ENCODE results near the gene ARL8A. TPM values are rescaled to one million over a fixed set of nuclear protein-coding genes. Genes with fewer than 3 reads are reported as not detected.

The ARL8A gene
- total and polyA plus RNA-seq, 5 donors, result 32.0 to 75.3 (median 64.5) TPM

- Histone ChIP-seq H3K9me3 (ENCODE audit: control insufficient read depth, low read length) (no peaks in the 10 kb centered on the region), H3K4me3 (ENCODE audit: low read length) (no peak overlapping the region), H3K4me1 (ENCODE audit: control insufficient read depth, insufficient read depth, low read length) (peaks cover 9% of the 10 kb centered on the region), H3K27me3 (ENCODE audit: control insufficient read depth, insufficient read depth) (no peaks in the 10 kb centered on the region), H3K27ac (ENCODE audit: low read length) (no peak overlapping the region)
- intact Hi-C loops (cut with DNase I), result no loop called here
- WGBS, result 79% methylated on average over 8 of the region's 8 CpGs
- DNase-seq (peak in 1 of 3 donors; percentile 55), ATAC-seq (no peak)
These were observed 11.0 kb downstream of the ARL8A start for GRCh38 chr1:202133496-202133895.

GRCh38 chr1:202133001-202133400, 11.5 kb downstream of the ARL8A start:
- Histone ChIP-seq H3K27me3 (ENCODE audit: control insufficient read depth, insufficient read depth) (no peaks in the 10 kb centered on the region), H3K27ac (ENCODE audit: low read length) (peak overlapping the region; percentile 79), H3K9me3 (ENCODE audit: control insufficient read depth, low read length) (no peaks in the 10 kb centered on the region), H3K4me3 (ENCODE audit: low read length) (no peak overlapping the region), H3K4me1 (ENCODE audit: control insufficient read depth, insufficient read depth, low read length) (peaks cover 9% of the 10 kb centered on the region)
- 70% methylated on average over 14 of the region's 14 CpGs for WGBS
- ATAC-seq (peak; percentile 26 to 32), DNase-seq (peak; percentile 54 to 82 (median 75))
- intact Hi-C loops (cut with DNase I), result no loop called here

- DNase-seq, result peak; percentile 72 to 91 (median 88)
- intact Hi-C loops (cut with DNase I), result no loop called here
- WGBS, result 46% methylated on average over 12 of the region's 12 CpGs
- Histone ChIP-seq H3K4me3 (ENCODE audit: low read length) (no peak overlapping the region), H3K27ac (ENCODE audit: low read length) (peak overlapping the region; percentile 79), H3K27me3 (ENCODE audit: control insufficient read depth, insufficient read depth) (no peaks in the 10 kb centered on the region), H3K4me1 (ENCODE audit: control insufficient read depth, insufficient read depth, low read length) (peaks cover 9% of the 10 kb centered on the region), H3K9me3 (ENCODE audit: control insufficient read depth, low read length) (no peaks in the 10 kb centered on the region)
- ATAC-seq, result peak; percentile 74 to 78
These were observed 12.3 kb downstream of the ARL8A start for GRCh38 chr1:202131956-202132821.

- intact Hi-C loops (cut with DNase I), result no loop called here
- no peaks in the 10 kb centered on the region for H3K9me3 ChIP-seq (ENCODE audit: control insufficient read depth, low read length)
- H3K4me3 ChIP-seq (ENCODE audit: low read length), result no peak overlapping the region
- WGBS, result 65% methylated on average over 9 of the region's 9 CpGs
- no peak overlapping the region for H3K27ac ChIP-seq (ENCODE audit: low read length)
- peaks cover 9% of the 10 kb centered on the region for H3K4me1 ChIP-seq (ENCODE audit: control insufficient read depth, insufficient read depth, low read length)
- DNase-seq (peak in 1 of 3 donors; percentile 69), ATAC-seq (no peak)
- no peaks in the 10 kb centered on the region for H3K27me3 ChIP-seq (ENCODE audit: control insufficient read depth, insufficient read depth)
These were observed 13.6 kb downstream of the ARL8A start for GRCh38 chr1:202130816-202131522.

GRCh38 chr1:202130297-202130721, 14.2 kb downstream of the ARL8A start:
- no peaks in the 10 kb centered on the region for H3K9me3 ChIP-seq (ENCODE audit: control insufficient read depth, low read length)
- peaks cover 9% of the 10 kb centered on the region for H3K4me1 ChIP-seq (ENCODE audit: control insufficient read depth, insufficient read depth, low read length)
- no peak overlapping the region for H3K4me3 ChIP-seq (ENCODE audit: low read length)
- H3K27ac ChIP-seq (ENCODE audit: low read length), result no peak overlapping the region
- 45% methylated on average over 11 of the region's 11 CpGs for WGBS
- ATAC-seq (peak in 1 of 2 donors; percentile 4), DNase-seq (peak in 2 of 3 donors; percentile 73 to 75)
- no peaks in the 10 kb centered on the region for H3K27me3 ChIP-seq (ENCODE audit: control insufficient read depth, insufficient read depth)
- intact Hi-C loops (cut with DNase I), result no loop called here

- ATAC-seq, result no peak
- intact Hi-C loops (cut with DNase I), result no loop called here
- H3K4me1 ChIP-seq (ENCODE audit: control insufficient read depth, insufficient read depth, low read length), result peaks cover 9% of the 10 kb centered on the region
- WGBS, result 72% methylated on average over 8 of the region's 8 CpGs
- DNase-seq, result peak in 1 of 3 donors; percentile 61
- no peak overlapping the region for H3K4me3 ChIP-seq (ENCODE audit: low read length)
- H3K9me3 ChIP-seq (ENCODE audit: control insufficient read depth, low read length), result no peaks in the 10 kb centered on the region
- H3K27ac ChIP-seq (ENCODE audit: low read length), result no peak overlapping the region
- no peaks in the 10 kb centered on the region for H3K27me3 ChIP-seq (ENCODE audit: control insufficient read depth, insufficient read depth)
These were observed 14.9 kb downstream of the ARL8A start for GRCh38 chr1:202129453-202130296.

GRCh38 chr1:202127836-202128622, 16.5 kb downstream of the ARL8A start:
- Histone ChIP-seq H3K4me3 (ENCODE audit: low read length) (no peak overlapping the region), H3K27ac (ENCODE audit: low read length) (no peak overlapping the region), H3K4me1 (ENCODE audit: control insufficient read depth, insufficient read depth, low read length) (peaks cover 8% of the 10 kb centered on the region), H3K9me3 (ENCODE audit: control insufficient read depth, low read length) (no peaks in the 10 kb centered on the region), H3K27me3 (ENCODE audit: control insufficient read depth, insufficient read depth) (no peaks in the 10 kb centered on the region)
- no peak for ATAC-seq
- DNase-seq, result no peak
- intact Hi-C loops (cut with DNase I), result no loop called here
- 89% methylated on average over 25 of the region's 26 CpGs for WGBS

- DNase-seq, result no peak
- no peaks in the 10 kb centered on the region for H3K27me3 ChIP-seq (ENCODE audit: control insufficient read depth, insufficient read depth)
- H3K4me3 ChIP-seq (ENCODE audit: low read length), result no peak overlapping the region
- 85% methylated on average over 6 of the region's 6 CpGs for WGBS
- H3K27ac ChIP-seq (ENCODE audit: low read length), result no peak overlapping the region
- peaks cover 2% of the 10 kb centered on the region for H3K4me1 ChIP-seq (ENCODE audit: control insufficient read depth, insufficient read depth, low read length)
- intact Hi-C loops (cut with DNase I), result no loop called here
- no peaks in the 10 kb centered on the region for H3K9me3 ChIP-seq (ENCODE audit: control insufficient read depth, low read length)
- no peak for ATAC-seq
These were observed 17.5 kb downstream of the ARL8A start for GRCh38 chr1:202127061-202127460.

- DNase-seq (no peak), ATAC-seq (no peak)
- WGBS, result 42% methylated on average over 9 of the region's 9 CpGs
- no peaks in the 10 kb centered on the region for H3K27me3 ChIP-seq (ENCODE audit: control insufficient read depth, insufficient read depth)
- no peak overlapping the region for H3K27ac ChIP-seq (ENCODE audit: low read length)
- no peaks in the 10 kb centered on the region for H3K4me1 ChIP-seq (ENCODE audit: control insufficient read depth, insufficient read depth, low read length)
- H3K4me3 ChIP-seq (ENCODE audit: low read length), result no peak overlapping the region
- H3K9me3 ChIP-seq (ENCODE audit: control insufficient read depth, low read length), result no peaks in the 10 kb centered on the region
- intact Hi-C loops (cut with DNase I), result no loop called here
These were observed 18.1 kb downstream of the ARL8A start for GRCh38 chr1:202126426-202126825.

- H3K27ac ChIP-seq (ENCODE audit: low read length), result no peak overlapping the region
- DNase-seq (no peak), ATAC-seq (no peak)
- no peaks in the 10 kb centered on the region for H3K4me1 ChIP-seq (ENCODE audit: control insufficient read depth, insufficient read depth, low read length)
- no peaks in the 10 kb centered on the region for H3K9me3 ChIP-seq (ENCODE audit: control insufficient read depth, low read length)
- intact Hi-C loops (cut with DNase I), result no loop called here
- 90% methylated on average over 8 of the region's 8 CpGs for WGBS
- no peak overlapping the region for H3K4me3 ChIP-seq (ENCODE audit: low read length)
- H3K27me3 ChIP-seq (ENCODE audit: control insufficient read depth, insufficient read depth), result no peaks in the 10 kb centered on the region
These were observed 18.9 kb downstream of the ARL8A start for GRCh38 chr1:202125611-202126010.
